ENCODE measurements around the gene SUGP1. TPM values are rescaled to one million over a fixed set of nuclear protein-coding genes. Genes with fewer than 3 reads are reported as not detected.

Gene SUGP1
- total RNA-seq, 2 experiments from 2014 or later = 34.6 to 61.4 TPM

DNA sequence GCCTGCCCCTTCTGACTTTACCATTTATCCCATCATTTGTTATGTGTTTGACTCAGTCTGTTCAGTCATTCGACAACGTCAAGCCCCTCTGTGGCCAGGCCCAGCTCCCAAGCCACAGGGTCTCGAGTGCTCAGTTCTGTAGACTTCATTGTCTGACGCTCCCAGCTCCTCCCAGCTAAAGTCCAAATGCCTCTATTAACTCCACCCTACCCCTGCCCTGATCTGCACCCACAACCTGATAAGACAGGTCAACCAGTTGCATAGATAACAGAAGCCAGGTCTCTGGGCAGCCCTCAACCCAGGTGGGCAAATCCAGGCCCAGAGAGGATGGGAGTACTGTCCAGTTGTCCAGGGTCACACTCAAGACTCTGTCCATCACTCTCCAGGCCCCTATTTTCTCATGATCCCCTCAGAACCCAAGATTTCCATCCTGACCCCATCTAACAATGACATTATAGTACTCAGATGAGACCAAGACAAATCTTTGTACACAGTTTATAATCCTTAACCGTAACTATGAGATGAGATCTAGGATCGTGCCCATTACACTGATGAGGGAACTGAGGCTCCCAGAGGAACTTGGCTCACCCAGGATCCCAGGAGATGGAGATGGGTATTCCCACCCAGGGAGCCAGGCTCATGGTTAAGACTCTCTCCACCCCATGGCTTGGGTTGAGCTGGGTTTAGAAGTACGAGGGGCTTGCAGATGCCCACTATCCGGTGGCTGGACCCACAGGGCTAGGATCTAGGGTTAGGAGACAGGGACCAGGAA is 48.3 kb downstream of the SUGP1 start:
- Histone ChIP-seq H3K79me2 (ENCODE audit: insufficient read depth, low read depth, low read length) (no peaks in the 10 kb centered on the region), H4K20me1 (ENCODE audit: insufficient read depth, low read length) (no peaks in the 10 kb centered on the region), H3K4me2 (ENCODE audit: low read length) (no peak overlapping the region), H3K27ac (ENCODE audit: low read depth, low read length, poor library complexity, severe bottlenecking) (no peak overlapping the region), H3K9me3 (ENCODE audit: low read length) (no peaks in the 10 kb centered on the region), H2AFZ (ENCODE audit: low read length) (no peak overlapping the region), H3K4me1 (ENCODE audit: insufficient read depth, low read length, poor library complexity, severe bottlenecking) (no peaks in the 10 kb centered on the region), H3K9me2 (ENCODE audit: insufficient read depth, low read length) (no peaks in the 10 kb centered on the region), H3K36me3 (ENCODE audit: insufficient read depth, low read length) (peaks cover 19% of the 10 kb centered on the region), H3K4me3 (ENCODE audit: low read depth, low read length, poor library complexity, severe bottlenecking) (no peak overlapping the region)
- ChIA-PET CTCF (ENCODE audit: unreplicated experiment) (no interaction called here), POLR2A (no interaction called here)
- intact Hi-C loops (cut with micrococcal nuclease; ENCODE audit: unreplicated experiment) = no loop called here
- no peak for DNase-seq (ENCODE audit: low spot score)
- BruUV-seq (replicated peaks) = no TSS peak
- TF ChIP-seq, protein P1, sequence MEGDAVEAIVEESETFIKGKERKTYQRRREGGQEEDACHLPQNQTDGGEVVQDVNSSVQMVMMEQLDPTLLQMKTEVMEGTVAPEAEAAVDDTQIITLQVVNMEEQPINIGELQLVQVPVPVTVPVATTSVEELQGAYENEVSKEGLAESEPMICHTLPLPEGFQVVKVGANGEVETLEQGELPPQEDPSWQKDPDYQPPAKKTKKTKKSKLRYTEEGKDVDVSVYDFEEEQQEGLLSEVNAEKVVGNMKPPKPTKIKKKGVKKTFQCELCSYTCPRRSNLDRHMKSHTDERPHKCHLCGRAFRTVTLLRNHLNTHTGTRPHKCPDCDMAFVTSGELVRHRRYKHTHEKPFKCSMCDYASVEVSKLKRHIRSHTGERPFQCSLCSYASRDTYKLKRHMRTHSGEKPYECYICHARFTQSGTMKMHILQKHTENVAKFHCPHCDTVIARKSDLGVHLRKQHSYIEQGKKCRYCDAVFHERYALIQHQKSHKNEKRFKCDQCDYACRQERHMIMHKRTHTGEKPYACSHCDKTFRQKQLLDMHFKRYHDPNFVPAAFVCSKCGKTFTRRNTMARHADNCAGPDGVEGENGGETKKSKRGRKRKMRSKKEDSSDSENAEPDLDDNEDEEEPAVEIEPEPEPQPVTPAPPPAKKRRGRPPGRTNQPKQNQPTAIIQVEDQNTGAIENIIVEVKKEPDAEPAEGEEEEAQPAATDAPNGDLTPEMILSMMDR (conservative IDR thresholded peaks at IDR 0.05; ENCODE audit: low read length) = no peak
- no peak for TF ChIP-seq EZH2phosphoT487 (IDR thresholded peaks at IDR 0.05; ENCODE audit: borderline replicate concordance, low read depth, low read length)

DNA sequence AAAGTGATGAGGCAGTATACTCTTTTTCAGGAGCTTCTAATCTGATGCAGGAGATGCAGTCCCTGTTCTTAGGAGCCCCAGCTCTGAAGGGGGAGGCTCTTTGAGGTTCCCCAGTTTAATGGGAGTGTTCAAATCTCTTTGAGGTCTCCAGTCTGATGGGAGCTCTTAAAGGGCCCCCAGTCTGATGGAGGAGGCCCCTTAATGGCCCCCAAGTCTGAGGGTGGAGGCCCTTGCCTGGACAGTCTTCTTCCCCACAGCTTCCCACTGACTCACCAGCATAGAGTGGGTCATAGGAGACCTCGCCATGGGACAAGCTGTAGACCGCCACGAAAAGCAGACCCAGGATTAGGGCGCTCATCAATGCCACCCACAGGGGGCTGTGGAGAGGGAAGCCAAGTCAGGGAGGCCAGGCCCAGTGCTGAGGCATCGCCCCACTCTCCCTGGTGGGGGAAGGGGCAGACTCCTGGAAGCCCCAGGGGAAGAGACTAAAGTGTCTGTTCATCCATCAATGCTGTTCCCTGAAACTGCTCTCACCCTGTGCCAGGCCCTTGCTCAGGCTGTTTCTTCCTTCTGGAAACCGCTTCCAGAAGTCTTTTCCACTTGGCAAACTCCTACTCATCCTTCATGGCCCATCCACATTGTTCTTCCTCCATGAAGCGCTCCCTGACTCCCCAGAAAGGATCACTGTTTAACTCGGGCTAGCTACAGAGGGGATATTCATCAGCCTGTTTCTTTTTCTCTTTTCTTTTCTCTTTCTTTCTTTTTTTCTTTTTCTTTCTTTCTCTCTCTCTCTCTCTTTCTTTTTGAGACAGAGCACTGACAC is 49.3 kb downstream of the SUGP1 start:
- Histone ChIP-seq H3K4me1 (ENCODE audit: insufficient read depth, low read length, poor library complexity, severe bottlenecking) (no peaks in the 10 kb centered on the region), H3K4me3 (ENCODE audit: low read depth, low read length, poor library complexity, severe bottlenecking) (no peak overlapping the region), H3K9me3 (ENCODE audit: low read length) (no peaks in the 10 kb centered on the region), H2AFZ (ENCODE audit: low read length) (no peak overlapping the region), H3K27ac (ENCODE audit: low read depth, low read length, poor library complexity, severe bottlenecking) (no peak overlapping the region), H3K36me3 (ENCODE audit: insufficient read depth, low read length) (peaks cover 8% of the 10 kb centered on the region), H3K79me2 (ENCODE audit: insufficient read depth, low read depth, low read length) (no peaks in the 10 kb centered on the region), H4K20me1 (ENCODE audit: insufficient read depth, low read length) (no peaks in the 10 kb centered on the region), H3K9me2 (ENCODE audit: insufficient read depth, low read length) (no peaks in the 10 kb centered on the region), H3K4me2 (ENCODE audit: low read length) (no peak overlapping the region)
- TF ChIP-seq EZH2phosphoT487 (IDR thresholded peaks at IDR 0.05; ENCODE audit: borderline replicate concordance, low read depth, low read length) = no peak
- TF ChIP-seq, protein P1 (conservative IDR thresholded peaks at IDR 0.05; ENCODE audit: low read length) = no peak
- CTCF ChIA-PET (ENCODE audit: unreplicated experiment) = no interaction called here
- BruUV-seq (replicated peaks) = no TSS peak
- intact Hi-C loops (cut with micrococcal nuclease; ENCODE audit: unreplicated experiment) = no loop called here
- POLR2A ChIA-PET = no interaction called here
- DNase-seq (ENCODE audit: low spot score) = no peak

Data from OCI-LY7 (cell line).